GM18507 (cell line): ENCODE data around the gene MYL7.
A peak's percentile ranks its signal among the peaks of the same experiment; 100 is the strongest.
"Not testable (repeated sequence)": the region's sequence is repeated elsewhere in the genome, so short reads cannot be mapped to it uniquely, and the experiment has no call there.

Experiments used
- DNase-seq: peaks from one replicate; pipeline ENCODE4 v3.0.0; 2011; ENCODE audit warnings: low read depth; ENCODE audit not compliant: insufficient read length; ENCODE audit errors: extremely low spot score
- FAIRE-seq: peaks from 2 replicates; lab custom pipeline; 2011; peaks lifted over from hg19 to GRCh38; lab: Jason Lieb, UNC

The MYL7 gene, protein sequence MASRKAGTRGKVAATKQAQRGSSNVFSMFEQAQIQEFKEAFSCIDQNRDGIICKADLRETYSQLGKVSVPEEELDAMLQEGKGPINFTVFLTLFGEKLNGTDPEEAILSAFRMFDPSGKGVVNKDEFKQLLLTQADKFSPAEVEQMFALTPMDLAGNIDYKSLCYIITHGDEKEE

DNA sequence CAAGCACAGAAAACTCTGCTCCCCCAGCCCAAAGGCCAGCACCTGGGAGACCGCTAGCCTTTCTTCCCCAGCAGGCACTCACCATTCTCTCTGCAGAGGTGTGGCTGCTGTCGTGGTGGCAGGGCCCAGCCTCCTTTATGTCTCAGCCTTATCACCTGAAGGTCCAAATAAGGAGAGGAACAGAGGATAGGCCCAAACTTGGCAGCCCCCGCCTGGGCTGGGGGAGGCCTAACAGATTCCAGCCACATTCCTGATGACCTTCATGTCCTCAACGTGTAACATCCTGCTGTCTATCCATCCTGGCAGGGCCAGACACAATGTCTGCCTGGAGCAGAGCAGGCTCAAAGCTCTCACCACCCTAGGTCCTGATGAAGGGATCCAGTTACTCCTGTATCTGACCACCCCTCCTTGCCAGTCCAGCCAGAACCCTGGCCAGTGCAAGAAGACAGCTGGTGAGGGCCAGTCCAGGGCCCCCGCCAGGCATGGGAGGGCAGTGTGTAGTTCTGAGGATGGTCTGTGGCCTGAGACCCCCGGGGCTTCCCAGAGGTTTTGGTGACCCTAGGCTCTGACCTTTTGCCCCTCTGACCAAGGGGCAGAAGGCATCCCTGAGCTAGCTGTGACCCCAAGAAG, at the start of gene MYL7:
Gene MYL7, minus strand, starts transcription at position 112 of the 630 bp plus-strand sequence. Its CDS starts 27 bp downstream, at position 85.
- no peak for DNase-seq
- FAIRE-seq: no peak

DNA sequence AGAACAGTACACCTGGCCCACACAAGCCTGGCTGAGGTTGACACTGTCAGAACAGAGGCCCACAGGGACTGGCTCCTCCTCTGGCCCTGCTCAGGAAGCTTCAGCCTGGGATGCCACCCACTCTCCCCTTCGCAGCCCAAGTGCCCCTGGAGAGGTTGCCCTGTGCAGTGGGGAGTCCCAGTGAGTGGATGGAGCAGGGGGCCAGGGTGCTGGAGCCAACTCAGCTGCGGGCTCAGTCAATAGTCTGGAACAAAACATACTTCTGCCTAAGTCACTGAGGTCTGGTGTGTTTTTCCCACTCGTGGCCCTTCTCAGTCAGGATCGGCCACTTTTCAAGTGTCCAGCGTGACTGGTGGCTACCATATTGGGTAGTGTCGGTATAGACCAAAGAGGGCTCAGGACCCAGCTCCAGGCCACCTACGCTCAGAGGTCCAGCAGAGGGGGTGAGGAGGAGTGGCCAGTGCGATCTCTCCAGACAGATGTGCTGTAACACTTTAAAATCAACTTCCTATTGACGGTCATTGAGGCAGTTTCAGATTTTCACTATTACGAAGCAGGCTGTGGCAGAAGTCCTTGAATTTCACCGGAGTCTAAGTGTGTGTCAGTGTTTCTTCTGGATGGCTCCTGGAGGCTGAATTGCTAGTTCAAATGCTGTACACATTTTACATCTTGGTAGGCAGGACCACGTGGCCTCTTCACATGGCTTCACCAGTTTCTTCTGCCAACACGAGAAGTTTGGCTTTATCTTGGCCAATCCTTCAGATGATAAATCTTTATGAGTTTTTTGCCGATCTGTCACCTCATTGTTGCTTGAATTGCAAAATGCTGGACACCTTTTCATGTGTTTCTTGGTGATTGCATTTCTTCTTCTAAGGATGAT, 49.1 kb upstream of the MYL7 start:
- FAIRE-seq (no peak), DNase-seq (no peak)

DNA sequence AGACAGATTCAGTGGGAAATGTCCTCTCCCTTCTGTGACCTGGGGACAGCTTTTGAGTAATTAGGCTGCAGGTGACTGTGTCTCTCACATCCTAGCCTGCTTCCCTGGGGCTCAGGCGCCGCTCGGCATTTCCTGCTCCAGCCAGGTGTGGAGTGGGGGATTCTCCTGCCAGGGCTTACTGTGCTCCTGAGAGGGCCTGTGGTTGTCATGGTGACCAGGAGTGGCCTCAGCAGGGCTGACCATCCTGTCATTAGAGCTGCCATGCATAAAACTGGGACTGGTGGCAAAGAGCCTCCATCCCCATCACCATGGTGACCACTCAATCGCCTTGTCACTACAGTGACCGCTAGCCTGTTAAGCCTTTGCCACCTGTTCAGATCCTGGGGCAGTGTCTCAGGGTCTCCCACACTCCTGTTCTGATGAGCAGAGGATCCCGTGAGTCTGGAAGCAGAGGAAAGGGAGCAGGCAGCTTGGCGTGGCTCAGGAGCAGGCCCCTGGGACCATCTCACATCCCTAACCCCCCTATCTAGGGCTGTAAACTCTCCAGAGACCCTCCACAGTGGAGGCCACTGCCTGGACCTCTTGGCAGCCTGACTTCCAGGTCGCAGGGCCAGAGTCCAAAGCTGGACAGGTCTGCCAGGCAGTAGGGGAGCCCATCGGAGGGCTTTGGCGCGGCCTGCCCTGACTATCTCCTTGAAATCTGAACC, 48.3 kb upstream of the MYL7 start, which contains the start of gene GCK:
Gene GCK, minus strand, starts transcription at position 154 of the 707 bp plus-strand sequence. CDS start 486 bp downstream, outside the sequence.
- DNase-seq (no peak), FAIRE-seq (no peak)

DNA sequence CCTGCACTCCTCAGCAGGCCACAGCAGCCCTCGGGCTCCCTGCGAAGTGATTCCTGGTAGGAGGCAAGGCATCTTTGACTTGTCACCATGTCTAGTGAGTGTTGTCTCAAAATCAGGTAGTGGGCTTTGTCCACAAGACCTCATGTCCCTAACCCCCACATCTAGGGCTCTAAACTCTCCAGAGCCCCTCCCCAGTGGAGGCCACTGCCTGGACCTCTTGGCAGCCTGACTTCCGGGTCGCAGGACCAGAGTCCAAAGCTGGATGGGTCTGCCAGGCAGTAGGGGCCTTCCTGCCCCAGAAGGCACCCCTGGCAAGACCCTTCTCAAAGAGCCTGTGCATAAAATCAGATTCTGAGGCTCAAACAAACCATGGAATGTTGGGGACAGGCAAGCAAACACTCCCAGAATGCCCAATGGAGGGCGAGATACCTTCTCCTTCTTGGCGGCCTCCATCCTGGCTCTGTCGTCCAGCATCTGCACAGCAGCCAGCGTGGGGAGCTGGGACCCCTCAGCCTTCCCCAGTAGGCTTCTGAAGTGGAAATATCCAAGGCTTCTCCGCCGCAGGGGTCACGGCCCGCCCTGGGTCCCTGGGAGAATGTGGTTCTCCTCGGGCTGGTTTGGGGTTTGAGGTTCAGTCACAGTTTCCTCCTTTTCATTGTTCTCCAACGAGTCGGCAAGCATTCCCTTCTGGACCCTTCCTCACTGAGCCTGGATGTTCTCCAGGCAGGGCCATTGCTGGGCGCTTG, 47.5 kb upstream of the MYL7 start:
- FAIRE-seq (no peak), DNase-seq (no peak)

DNA sequence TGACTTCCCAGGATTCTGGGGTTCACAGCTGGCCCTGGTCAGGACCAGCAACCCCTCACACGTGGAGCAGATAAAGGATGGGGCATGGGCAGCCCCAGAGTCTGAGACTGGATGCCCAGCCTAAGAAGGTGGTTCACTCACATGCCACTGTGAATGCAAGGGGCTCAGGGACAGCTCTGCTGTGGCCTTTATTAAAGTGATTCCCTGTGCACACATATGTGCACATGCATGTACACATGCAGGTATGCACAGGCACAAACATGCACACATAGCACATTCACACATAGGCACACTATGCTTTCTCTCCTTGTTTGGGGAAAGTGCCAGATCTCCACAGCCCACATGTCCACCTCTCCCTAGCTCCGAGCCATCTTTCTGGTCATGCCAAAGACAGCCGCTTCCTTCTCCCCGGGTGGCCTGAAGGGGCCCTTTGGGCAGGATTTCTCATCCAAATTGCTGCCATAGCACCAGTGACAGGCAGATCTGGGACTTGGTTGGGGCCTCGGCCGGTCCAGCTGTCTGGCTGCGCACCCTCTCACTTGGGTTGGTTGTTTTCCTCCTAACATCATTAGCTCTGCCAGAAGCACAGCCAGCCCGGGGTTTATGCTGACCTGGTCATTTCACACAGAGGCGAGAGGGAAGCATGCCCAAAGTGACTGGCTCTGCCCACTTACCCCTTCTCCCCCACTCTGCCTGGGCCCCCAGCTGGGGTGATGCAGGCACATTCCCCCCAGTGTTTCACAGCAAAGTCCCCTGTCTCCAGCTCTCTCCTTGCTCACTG, 46.7 kb upstream of the MYL7 start:
- FAIRE-seq (no peak), DNase-seq (no peak)

DNA sequence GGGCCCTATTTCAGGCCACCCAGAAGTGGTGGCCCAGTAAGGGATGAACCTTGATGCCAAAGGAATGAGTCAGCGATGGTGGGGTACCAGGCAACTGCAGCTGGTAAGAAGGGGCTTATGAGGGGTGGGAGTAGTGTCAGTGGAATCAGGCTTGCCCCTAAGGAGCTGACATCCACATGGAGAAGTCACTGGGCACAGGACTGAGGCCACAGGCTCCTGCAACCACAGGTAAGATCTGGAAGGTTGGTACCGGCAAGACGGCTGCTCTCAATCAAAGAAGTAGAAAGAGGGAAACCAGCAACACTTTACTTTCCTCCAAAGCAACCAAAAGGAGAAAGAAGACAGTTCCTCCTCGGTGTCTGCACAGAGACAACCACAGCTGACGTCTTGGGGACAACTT, 45.6 kb upstream of the MYL7 start:
- DNase-seq: no peak
- peak; percentile 24 for FAIRE-seq

DNA sequence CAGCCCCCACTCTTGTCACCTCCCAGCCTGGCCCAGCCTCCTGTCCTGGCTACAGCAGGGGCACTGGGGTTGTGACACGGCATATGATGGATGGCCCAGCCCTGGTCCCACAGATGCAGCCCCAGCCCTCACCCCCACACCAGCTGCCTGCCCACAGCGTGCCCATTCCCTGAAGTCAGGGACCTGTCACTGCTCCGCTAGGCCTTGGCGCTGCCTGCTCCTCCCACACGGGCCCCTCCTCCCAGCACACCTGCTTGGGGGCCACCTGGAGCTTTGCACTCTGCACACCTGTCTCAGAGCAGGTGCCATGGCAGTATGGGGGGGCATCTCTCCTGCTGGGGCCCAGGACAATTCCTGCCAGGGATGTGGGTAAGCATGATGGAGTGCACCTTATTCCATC, 44.6 kb upstream of the MYL7 start:
- no peak for FAIRE-seq
- no peak for DNase-seq

DNA sequence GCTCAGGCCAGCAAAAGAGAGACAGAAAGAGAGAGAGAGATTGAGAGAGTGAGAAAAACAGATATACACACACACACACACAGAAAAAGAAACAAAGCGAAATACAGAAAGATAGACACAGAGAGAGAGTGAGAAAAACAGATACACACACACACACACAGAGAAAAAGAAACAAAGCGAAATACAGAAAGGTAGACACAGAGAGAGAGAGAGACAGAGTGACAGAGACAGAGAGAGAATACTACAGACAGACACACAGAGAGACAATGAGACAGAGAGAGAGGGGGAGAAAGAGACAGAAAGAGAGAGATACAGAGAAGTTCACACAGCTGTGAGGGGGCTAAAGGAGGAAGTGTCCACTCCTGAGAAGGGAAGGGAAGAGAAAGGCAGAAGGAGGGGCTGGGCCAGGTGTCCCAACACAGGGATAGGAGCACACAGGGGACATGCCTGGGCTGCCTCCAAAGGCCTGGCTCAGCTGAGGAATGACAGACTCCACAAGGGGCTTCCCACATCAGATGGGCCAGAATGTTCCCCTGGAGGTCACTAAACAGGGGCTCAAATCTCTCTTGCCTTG, 43.8 kb upstream of the MYL7 start:
- DNase-seq (no peak), FAIRE-seq (no peak)

DNA sequence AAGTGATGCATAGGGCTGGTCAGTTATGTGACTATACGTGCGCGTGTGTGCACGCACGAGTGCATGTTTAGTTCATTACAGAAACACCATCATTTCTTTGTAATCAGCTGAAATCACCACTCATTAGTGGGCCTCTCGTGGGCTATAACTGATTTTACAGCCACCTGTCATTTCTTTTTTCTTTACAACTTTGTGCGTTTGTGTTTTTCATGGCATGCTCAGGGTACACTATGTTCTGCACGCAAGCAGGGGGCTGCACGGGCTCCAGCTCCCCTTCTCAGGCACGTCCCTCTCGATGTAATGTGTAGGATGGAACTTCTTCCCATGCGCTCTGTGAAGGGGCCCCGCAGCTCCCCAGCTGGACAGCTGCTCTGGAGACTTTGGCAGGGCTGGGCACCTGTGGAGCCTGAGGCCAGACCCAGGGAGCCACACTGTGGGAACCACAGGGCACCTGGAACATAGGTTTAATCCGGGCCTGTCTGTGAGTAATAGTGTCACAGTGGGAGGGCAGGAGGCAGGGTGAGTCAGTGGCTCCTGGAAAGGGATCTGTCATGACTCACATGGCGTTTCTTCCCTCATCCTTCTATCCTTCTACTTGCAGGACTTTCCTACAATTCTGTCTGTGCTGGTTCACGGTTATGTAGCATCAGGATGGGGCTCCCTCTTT, 43.2 kb upstream of the MYL7 start:
- DNase-seq (no peak), FAIRE-seq (no peak)

DNA sequence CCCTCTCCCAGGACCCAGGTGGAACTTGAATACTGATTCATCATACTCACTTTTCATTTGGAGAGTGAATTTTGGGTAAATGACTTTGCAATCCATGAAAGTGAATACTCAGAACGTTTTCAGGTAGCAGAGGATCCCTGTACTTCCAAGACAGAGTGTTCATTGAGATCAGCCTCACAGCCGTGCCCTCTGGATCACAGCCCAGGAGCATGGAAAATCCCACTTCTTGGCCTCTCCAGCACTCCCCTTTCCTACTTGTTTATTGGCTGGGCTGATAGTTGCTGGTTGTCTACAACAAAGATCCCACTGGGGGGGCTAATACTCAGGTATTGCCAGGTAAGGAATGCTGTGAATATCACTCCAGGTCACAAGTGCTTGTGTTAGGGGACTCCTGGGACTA, 42.3 kb upstream of the MYL7 start:
- DNase-seq (no peak), FAIRE-seq (no peak)

DNA sequence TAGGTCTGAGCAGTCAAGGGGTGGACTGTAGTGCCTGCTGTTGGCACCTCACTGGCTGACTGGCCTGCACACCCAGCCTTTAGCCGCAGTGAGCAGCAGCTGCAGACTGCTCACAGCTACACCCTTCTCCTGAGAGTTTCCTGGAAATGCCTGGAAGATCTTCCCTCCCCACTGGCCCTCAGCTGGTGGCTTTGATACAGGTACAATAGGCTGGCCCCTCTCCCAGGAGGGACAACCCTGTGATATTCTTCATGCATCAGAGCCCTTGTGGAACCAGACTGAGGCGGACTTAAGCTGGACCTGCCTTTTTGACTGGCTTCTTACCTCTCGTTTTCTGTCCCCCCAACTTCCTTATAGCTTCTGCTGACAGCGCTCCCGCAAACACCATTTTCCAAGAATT, 41.7 kb upstream of the MYL7 start:
- DNase-seq: no peak
- FAIRE-seq: no peak

DNA sequence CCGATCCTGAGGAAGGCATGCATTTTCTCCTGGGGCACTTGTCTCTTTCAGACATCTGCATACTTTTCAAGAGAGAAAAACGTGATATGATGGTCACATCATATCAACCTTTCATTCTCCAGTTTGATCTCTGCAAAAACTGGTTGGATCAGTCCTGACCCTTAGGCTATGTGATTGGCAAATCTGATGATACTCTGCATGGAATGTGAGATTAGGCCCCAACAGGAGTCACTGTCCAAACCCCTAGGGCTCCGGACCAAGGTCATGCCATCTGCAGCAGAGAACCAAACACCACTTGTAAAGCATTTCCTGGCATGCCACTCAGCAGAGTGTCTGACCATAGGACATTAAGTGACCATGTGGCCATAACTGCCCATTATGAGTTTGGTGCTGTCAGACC, 39.5 kb upstream of the MYL7 start:
- FAIRE-seq (no peak), DNase-seq (no peak)

DNA sequence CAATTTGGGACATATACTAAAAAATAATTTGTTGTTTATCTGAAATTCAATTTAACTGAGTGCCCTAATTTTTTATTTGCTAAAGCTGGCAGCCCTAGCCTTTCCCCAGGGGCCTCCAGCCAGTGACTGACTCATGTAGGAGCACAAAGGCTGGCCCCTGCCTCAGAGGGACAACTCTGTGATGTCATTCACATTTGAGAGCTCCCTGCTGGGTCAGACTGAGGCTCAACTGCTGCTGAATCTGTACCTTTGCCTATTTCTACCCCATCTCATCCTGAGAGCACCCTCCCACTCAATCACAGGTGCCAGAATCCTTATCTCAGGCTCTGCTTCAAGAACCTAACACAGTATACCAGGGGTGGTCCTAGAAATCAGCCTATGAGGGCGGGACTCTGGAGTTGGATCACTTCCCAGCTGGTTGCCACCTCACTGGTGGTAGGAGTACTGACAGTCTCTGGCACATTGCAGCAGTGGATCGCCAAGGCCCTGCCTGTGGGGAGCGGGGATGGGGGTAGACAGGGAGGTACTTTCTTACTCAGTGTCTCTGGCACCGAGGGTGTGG, 36.5 kb upstream of the MYL7 start:
- FAIRE-seq (no peak), DNase-seq (no peak)

DNA sequence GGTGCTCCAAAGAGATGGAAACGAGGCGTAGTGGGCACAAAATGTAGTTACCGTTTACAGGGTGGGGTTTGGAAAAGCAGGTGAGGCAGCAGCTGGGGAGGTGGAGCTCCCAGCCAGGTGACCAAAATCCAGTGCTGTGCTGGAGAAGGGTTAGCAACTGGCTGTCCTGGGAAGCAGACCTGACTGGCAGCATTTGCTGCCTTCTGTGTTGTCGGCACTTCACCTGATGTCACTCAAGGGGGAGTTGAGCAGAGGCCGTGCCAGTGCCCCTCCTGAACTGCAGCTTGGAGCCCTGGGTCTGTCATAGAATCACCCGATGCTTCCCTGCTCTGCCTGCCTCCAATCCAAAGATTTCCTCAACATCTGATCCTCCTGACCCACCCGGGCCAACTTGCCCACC, 35.4 kb upstream of the MYL7 start:
- FAIRE-seq: no peak

DNA sequence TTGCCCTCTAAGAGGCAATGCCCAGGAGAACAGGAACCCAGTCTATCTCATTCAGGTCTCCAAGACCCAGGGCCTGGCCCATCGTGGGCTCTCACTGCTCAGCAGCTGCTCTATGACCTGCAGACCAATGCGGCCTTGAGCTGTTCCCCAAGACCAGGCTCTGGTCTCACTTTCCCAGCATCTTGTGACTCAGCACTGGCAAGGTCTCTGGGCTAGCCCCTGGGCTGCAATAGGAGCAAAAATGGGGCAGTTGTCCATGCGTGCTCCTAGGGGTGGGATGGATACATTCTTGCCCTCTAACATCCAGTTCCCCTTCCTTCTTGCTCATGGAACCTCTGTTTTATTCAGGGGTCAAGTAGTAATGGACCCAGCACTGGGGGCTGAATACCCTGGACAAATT, 34.6 kb upstream of the MYL7 start:
- no peak for FAIRE-seq

More for the DNA sequence above, 35.4 kb upstream of the MYL7 start:
- DNase-seq: no peak

DNA sequence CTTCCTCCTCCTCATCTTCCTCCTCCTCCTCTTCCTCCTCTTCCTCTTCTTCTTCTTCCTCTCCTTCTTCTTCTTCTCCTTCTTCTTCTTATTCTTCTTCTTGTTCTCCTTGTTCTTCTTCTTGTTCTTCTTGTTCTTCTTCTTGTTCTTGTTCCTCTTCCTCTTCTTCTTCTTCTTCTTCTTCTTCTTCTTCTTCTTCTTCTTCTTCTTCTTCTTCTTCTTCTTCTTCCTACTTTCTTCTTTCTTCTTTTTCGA, 33.5 kb upstream of the MYL7 start:
- not testable (repeated sequence) for FAIRE-seq

More for the DNA sequence above, 34.6 kb upstream of the MYL7 start:
- no peak for DNase-seq

DNA sequence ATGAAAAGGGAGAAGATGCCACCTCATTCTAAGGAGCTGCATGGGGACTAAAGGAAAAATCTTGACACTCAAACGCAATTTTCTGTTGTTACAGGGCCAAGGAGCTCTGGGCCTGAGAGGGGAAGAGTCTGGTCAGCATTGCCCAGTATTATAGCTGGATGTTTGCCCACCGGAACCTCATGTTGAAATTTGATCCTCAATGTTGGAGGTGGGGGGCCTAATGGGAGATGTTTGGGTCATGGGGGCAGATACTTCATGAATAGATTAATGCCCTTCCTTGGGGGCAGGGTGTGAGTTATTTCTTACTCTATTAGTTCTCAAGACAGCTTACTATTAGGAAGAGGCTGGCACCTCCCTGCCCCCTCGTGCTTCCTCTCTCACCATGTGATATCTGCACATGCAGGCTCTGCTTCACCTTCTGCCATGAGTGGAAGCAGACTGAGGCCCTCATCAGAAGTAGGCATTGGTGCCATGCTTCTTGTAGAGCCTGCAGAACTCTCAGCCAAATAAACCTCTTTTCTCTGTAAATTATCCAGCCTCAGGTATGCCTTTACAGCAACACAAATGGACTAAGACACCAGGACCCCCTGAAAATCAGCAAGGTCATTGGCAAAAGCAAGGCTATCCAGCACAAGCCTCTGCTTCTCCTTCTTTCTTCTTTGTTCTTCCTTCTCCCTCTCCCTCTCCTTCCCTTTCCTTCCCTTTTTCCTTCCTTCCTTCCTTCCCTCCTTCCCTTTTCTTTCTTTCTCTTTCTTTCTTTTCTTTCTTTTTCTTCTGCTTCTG, 33.0 kb upstream of the MYL7 start:
- no peak for DNase-seq
- FAIRE-seq: no peak

More for the DNA sequence above, 33.5 kb upstream of the MYL7 start:
- DNase-seq: not testable (repeated sequence)
